ENCODE data around the gene TSPAN5. TPM values are rescaled to one million over a fixed set of nuclear protein-coding genes. Genes with fewer than 3 reads are reported as not detected.

TSPAN5 gene
- total RNA-seq, 1 donor from 2014 or later, result 25.0 TPM

GRCh38 chr4:98570151-98570797 is 88.1 kb downstream of the TSPAN5 start:
- Mint-ChIP-seq H3K27me3 (ENCODE audit: low read depth) (no peaks in the 10 kb centered on the region), H3K36me3 (ENCODE audit: low read depth) (peaks cover 6% of the 10 kb centered on the region), H3K4me1 (peaks cover 27% of the 10 kb centered on the region)

DNA sequence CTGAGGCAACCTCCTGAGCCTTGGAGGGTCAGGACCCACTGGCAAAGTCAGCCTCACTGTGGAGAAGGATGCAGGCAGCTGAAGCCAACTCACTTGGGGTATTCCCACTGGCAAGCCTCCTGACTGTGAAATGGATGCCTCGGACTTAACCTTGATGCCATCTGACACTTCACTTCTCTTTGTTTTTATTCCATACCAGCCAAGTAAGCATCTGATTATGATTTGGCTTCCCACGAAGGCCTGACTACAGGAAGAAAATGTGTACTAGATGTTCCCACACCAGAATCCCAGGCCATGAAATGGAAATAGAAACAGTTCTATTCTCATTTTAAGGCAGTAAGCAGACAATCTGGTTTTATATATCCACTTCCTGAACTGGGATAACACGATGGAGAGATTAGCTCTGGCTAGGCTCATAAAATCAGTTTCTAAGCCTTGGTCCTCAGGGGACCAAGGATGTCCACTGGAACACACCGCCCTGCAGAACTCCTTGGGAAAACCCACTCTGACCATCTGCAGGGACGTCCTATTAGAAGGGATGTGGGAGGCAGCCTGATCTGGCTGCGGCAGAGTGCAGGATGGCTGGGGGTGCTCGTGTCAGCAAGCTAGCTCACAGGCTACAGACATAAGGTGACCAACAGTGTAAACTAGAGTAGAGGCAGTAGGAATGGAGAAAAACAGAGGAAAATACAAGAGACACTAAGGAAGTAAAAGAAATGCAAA is 89.3 kb downstream of the TSPAN5 start:
- Mint-ChIP-seq H3K27me3 (ENCODE audit: low read depth) (no peaks in the 10 kb centered on the region), H3K4me3 (no peak overlapping the region), H3K4me1 (peaks cover 38% of the 10 kb centered on the region), H3K27ac (ENCODE audit: unreplicated experiment) (no peak overlapping the region), H3K36me3 (ENCODE audit: low read depth) (peaks cover under 1% of the 10 kb centered on the region), H3K9me3 (no peaks in the 10 kb centered on the region)
- TF ChIP-seq, protein P1, sequence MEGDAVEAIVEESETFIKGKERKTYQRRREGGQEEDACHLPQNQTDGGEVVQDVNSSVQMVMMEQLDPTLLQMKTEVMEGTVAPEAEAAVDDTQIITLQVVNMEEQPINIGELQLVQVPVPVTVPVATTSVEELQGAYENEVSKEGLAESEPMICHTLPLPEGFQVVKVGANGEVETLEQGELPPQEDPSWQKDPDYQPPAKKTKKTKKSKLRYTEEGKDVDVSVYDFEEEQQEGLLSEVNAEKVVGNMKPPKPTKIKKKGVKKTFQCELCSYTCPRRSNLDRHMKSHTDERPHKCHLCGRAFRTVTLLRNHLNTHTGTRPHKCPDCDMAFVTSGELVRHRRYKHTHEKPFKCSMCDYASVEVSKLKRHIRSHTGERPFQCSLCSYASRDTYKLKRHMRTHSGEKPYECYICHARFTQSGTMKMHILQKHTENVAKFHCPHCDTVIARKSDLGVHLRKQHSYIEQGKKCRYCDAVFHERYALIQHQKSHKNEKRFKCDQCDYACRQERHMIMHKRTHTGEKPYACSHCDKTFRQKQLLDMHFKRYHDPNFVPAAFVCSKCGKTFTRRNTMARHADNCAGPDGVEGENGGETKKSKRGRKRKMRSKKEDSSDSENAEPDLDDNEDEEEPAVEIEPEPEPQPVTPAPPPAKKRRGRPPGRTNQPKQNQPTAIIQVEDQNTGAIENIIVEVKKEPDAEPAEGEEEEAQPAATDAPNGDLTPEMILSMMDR (conservative IDR thresholded peaks at IDR 0.05), result no peak
- no peak for DNase-seq (ENCODE audit: low read depth, low spot score)

More at GRCh38 chr4:98570151-98570797, 88.1 kb downstream of the TSPAN5 start:
- Mint-ChIP-seq H3K4me3 (no peak overlapping the region), H3K27ac (ENCODE audit: unreplicated experiment) (no peak overlapping the region), H3K9me3 (no peaks in the 10 kb centered on the region)
- TF ChIP-seq, protein P1 (conservative IDR thresholded peaks at IDR 0.05), result no peak
- no peak for DNase-seq (ENCODE audit: low read depth, low spot score)

DNA sequence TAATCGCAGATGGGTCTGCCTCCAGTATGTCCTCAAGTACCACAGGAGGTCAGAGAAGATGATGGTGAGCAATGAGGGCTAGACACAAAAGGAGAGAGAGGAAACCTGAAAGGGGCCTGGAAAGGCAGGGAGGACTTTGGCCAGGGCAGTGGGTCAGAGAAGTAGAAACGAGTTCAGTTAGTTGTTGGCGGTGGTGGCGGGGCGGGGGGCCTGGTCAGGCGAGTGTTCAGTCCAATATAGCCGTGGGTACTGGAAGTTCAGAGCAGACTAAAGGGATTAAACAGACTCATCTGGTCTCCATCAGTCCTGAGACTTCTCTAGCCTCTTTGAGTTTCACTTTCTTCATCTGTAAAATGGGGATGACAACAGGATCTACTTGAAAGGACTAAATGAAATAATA is 90.8 kb downstream of the TSPAN5 start:
- peaks cover 38% of the 10 kb centered on the region for H3K4me1 Mint-ChIP-seq
- H3K27me3 Mint-ChIP-seq (ENCODE audit: low read depth), result no peaks in the 10 kb centered on the region
- DNase-seq (ENCODE audit: low read depth, low spot score), result no peak
- H3K36me3 Mint-ChIP-seq (ENCODE audit: low read depth), result no peaks in the 10 kb centered on the region
- no peaks in the 10 kb centered on the region for H3K9me3 Mint-ChIP-seq
- TF ChIP-seq, protein P1 (conservative IDR thresholded peaks at IDR 0.05), result no peak
- H3K27ac Mint-ChIP-seq (ENCODE audit: unreplicated experiment), result no peak overlapping the region
- no peak overlapping the region for H3K4me3 Mint-ChIP-seq

DNA sequence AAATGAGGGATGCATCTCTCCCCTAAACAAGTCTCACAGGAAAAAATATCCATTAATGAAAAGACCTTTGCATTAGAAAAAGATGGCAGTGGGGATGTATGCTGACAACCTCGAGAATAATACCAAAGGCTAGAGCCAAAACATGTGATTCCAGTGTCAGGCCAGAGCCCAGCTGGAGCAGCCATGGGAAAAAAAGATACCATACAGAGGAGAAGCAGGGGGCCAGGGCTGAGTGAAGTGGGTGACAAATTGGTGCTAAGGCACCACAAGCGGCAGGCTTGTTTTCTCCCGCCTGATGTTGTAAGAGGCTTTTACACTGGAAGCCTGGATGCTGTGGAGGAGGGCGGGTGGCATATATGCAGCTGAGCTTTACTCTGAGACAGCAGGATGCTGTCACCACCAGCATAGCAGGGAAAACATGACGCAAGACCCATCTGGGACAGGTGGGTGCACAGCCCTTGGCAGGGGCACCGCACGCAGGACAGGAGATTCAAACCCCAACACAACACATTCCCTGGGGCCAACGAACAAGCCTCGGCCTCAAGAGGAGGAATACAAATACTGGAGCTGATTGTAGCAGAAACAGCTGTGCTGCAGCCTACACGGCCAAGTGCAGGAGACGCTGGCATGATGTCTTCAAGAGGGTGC is 91.9 kb downstream of the TSPAN5 start:
- H3K36me3 Mint-ChIP-seq (ENCODE audit: low read depth), result no peaks in the 10 kb centered on the region
- H3K27ac Mint-ChIP-seq (ENCODE audit: unreplicated experiment), result peak overlapping the region; percentile 53
- TF ChIP-seq, protein P1 (conservative IDR thresholded peaks at IDR 0.05), result no peak
- H3K4me3 Mint-ChIP-seq, result no peak overlapping the region
- no peak for DNase-seq (ENCODE audit: low read depth, low spot score)
- peaks cover 1% of the 10 kb centered on the region for H3K9me3 Mint-ChIP-seq
- H3K4me1 Mint-ChIP-seq, result peaks cover 37% of the 10 kb centered on the region
- H3K27me3 Mint-ChIP-seq (ENCODE audit: low read depth), result no peaks in the 10 kb centered on the region

GRCh38 chr4:98565681-98566301 is 92.6 kb downstream of the TSPAN5 start:
- Mint-ChIP-seq H3K4me3 (no peak overlapping the region), H3K27me3 (ENCODE audit: low read depth) (no peaks in the 10 kb centered on the region), H3K27ac (ENCODE audit: unreplicated experiment) (peak overlapping the region; percentile 55), H3K36me3 (ENCODE audit: low read depth) (no peaks in the 10 kb centered on the region), H3K9me3 (peaks cover 2% of the 10 kb centered on the region), H3K4me1 (peaks cover 37% of the 10 kb centered on the region)
- no peak for DNase-seq (ENCODE audit: low read depth, low spot score)
- TF ChIP-seq, protein P1 (conservative IDR thresholded peaks at IDR 0.05), result no peak
